OCI-LY1 (cell line): ENCODE results near the gene TUBB8.

Source experiments
- CTCF ChIP-seq: fragments of 200-600 bp; sonication (generic), shearing (Covaris generic); IDR thresholded peaks from 2 replicates; pipeline ENCODE4 v1.5.1; 2017; ENCODE audit warnings: mild to moderate bottlenecking, antibody characterized with exemption, low read length, moderate library complexity, mixed read lengths
- EZH2 ChIP-seq: fragments of 200-600 bp; sonication (generic), shearing (Covaris generic); IDR thresholded peaks from 2 replicates; pipeline ENCODE4 v1.8.0; 2017; ENCODE audit warnings: borderline replicate concordance, mixed run types, mild to moderate bottlenecking, antibody characterized with exemption, low read length, moderate library complexity, mixed read lengths

DNA sequence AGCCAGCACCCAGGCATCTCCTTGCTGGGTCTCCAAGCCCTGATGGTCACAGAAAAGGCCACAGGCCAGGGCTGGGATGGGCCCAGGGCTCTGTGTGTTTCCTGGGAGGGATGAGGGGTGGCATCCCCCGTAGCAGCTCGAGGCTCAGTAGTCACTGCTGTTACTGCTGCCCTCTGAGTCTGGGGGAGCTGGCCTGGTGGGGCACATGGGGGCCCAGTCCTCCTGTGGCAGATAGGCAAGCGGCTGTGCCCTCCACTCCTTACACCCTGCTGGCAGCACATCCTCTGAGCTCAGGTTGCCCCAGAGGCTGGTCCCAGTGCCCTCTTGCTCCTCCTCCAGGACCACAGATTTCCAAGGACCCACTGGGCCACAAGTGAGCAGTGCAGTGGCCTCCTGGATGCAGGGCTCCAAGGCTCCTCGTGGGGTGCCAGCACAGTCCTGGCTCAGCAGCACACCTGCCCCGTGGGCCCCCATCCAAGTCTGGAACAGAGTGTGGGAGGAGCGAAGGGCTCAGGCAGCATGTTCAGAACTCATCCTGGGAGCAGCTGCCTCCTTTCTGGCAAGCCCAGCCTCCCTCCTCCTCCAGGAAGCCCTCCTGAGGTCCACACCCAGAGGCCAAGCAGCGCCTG is 31.5 kb upstream of the TUBB8 start:
- no peak for TF ChIP-seq CTCF
- TF ChIP-seq EZH2, result no peak
